HG03196 (cell line): ENCODE measurements around the gene CCDC127.
"Not testable (repeated sequence)": the region's sequence is repeated elsewhere in the genome, so short reads cannot be mapped to it uniquely, and the experiment has no call there.

Experiments used
- ATAC-seq: cut with Tn5 transposase; IDR thresholded peaks from one replicate; pipeline ENCODE4 v1.9.1; 2021; ENCODE audit not compliant: unreplicated experiment

The CCDC127 gene, protein sequence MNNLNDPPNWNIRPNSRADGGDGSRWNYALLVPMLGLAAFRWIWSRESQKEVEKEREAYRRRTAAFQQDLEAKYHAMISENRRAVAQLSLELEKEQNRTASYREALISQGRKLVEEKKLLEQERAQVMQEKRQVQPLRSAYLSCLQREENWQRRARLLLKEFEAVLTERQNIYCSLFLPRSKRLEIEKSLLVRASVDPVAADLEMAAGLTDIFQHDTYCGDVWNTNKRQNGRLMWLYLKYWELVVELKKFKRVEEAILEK

DNA sequence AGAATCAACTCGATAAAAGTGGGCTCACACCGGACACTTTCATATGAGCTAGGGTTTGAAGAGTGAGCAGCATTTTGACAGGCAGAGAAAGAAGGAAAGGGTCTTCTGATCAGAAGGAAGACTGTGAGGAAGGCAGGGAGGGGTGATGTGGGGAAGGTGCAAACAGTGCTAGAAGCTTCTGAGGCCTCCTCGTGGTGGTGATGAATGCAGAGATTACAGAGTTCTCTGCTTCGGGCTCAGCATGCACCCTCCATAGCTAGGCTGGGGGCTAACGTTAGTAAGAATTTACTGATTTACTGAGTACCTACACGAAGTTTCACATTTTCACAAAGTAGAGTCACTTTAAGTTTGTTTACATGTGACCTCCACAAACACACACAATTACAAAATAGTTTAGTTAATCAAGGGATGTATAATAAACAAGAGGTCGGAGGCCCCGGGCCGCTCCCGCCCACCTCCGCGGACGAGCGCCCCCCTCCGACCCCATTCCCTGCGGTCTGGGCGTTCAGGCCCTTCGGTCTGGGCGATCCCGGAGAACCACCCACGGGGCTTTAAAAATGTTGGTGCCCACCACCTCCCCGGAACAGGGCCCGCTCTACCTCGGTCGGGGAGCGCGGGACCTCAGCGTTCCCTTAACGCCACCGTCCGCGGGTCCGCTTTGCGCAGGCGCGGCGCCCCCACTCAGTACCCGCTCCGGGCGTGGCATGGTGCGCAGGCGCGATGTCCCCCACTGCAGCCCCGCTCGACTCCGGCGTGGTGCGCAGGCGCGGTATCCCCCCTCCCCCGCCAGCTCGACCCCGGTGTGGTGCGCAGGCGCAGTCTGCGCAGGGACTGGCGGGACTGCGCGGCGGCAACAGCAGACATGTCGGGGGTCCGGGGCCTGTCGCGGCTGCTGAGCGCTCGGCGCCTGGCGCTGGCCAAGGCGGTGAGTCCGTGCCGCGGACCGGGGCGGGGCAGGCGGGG is at the start of gene CCDC127, which contains the start of gene SDHA:
Gene CCDC127 (minus strand): TSS at position 660 of the 963 bp plus-strand sequence. CDS start 1,304 bp downstream, outside the sequence.
Gene SDHA (plus strand): TSS at position 827 of the 963 bp plus-strand sequence. CDS start 36 bp downstream, at position 863.
- ATAC-seq, result peak; percentile 75

DNA sequence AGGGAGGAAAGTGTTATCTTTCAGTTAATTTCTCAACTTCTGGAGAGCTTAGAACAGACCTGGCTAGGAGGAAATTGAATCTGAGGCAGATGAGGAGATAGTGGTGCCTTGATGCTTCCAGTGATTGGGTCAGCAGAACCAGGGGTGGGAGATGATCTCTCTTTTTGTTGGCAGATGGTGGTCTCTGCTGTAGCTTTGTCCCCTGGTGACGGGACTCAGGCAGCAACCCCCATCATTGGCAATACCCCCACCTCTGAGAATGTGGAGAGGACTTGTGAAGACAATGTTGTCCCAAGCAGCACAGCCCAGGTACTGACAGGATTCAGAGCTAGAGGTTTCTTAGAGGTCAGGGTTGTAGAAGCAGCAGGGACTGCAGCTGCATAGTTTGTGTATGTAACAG is 49.8 kb upstream of the CCDC127 start:
- ATAC-seq, result no peak

DNA sequence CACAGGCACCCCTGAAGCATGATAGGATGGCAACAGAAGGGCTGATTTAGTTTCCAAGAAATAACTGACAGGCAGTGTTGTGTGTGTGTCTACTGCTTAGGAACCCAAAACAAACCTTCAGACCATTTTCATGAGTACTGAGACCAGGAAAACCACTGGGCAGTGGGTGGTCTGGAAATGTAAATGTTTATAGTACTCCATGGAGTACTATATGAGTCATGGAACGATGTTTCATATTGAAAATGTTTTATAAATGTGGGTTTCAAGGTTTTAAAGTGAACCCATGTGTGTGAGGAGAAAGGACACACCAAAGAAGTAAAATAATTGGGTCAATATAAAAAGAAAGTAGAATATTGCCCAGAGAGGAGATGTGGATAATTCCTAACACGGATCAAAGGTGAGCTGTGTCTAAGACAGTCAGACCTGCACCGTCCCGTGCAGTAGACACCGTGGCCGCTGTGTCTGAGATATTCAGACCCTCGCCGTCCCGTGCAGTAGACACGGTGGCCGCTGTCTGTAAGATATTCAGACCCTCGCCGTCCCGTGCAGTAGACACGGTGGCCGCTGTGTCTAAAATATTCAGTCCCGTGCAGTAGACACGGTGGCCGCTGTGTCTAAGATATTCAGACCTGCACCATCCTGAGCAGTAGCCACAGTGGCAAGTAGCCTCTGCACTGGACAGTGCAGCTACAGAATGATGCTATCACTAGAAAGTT is 48.5 kb upstream of the CCDC127 start:
- ATAC-seq, result not testable (repeated sequence)

DNA sequence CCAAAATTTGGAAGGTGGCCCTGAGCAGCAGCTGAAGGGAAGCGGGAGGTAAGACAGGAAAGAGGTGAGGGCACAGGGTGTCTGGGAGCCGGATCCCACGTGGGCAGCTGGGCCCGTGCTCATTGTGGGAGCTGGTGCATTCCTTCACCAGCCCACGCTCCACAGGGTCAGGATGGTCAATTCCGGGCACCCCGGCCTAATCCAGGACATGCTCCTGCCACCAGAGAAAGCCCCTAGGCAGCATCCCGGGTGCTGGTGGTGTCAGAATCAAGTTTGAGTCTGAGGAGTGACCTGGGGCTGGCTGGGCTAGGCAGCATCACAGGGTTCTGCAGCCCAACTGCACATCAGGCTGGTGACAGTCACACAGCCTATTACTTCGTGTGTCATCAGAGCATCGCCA is 46.4 kb upstream of the CCDC127 start:
- no peak for ATAC-seq

DNA sequence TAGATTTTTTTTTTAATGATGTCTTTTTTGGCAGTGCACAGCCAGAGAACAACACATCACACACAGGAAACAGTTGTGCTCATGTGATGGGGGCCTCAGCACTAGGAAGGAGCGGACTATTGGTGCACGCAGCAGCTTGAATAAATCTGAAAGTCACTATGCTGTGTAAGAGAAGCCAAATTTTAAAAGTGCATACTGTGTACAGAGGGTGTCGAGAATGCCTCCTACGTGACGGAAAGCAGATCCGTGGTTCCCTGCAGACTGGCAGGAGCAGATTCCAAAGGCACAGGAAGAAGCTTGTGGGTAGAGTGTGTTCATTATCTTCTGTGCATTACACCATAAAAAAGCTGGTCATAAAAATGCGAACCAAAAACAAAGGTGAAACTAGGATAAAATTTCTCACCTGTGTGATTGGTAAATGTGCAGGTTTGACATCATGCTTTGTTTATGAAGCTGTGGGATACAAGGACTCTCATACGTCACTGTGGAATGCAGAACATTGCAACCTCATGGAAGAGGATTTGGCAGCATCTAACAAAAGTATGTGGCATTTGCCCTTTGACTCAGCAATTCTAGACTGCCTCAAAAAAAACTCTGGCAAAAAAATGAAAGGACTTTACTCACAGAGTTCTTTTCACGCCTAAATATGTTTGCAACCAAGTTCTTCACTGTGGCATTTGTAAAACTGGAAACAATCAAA is 45.5 kb upstream of the CCDC127 start:
- not testable (repeated sequence) for ATAC-seq

DNA sequence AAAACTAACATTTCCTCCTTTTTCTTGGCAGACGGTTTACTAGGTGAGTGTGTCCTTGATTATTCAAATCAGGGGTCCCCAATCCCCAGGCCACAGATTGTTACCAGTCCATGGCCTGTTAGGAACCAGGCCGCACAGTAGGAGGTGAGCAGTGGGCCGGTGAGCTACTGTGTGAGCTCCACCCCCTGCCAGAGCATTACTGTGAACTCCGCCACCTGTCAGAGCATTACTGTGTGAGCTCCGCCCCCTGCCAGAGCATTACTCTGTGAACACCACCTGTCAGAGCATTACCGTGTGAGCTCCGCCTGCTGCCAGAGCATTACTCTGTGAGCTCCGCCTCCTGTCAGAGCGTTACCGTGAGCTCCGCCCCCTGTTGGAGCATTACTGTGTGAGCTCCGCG is 39.2 kb upstream of the CCDC127 start:
- ATAC-seq, result no peak

DNA sequence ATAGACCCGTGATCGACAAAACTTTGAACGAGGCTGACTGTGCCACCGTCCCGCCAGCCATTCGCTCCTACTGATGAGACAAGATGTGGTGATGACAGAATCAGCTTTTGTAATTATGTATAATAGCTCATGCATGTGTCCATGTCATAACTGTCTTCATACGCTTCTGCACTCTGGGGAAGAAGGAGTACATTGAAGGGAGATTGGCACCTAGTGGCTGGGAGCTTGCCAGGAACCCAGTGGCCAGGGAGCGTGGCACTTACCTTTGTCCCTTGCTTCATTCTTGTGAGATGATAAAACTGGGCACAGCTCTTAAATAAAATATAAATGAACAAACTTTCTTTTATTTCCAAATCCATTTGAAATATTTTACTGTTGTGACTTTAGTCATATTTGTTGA is 38.4 kb upstream of the CCDC127 start:
- not testable (repeated sequence) for ATAC-seq

DNA sequence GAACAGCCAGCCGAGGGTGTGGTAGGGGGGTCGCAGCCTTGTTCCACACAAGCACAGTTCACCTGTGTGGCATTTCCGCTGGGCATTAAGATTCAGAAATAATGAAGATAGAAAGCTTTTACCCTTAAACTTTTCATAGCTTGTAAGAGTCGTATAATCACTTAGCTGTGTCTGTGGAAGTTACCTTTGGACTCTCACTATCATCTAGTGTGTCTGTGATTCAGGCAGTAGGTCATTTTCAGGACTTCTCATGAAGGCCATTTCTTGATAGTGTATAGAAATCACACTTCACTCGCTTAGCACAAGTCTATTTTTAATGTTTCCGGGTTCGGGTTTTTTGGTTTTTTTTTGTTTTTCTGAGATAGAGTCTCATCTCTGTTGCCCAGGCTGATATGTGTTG is 37.2 kb upstream of the CCDC127 start:
- not testable (repeated sequence) for ATAC-seq

DNA sequence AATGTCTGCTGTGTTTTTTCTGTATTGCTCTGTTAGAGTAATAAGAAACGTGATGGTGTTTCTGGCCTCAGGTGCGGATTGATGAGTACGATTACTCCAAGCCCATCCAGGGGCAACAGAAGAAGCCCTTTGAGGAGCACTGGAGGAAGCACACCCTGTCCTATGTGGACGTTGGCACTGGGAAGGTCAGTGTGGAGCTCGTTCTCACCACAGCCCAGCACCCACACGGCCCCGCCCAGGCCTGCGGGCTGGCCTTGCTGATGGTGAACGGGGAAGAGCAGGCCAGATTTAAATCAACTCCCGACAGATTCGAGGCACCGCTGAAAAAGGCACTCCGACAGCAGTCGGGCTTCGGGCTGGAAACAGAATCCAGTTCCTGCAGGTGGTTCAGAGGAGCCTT is 36.4 kb upstream of the CCDC127 start:
- ATAC-seq, result not testable (repeated sequence)

DNA sequence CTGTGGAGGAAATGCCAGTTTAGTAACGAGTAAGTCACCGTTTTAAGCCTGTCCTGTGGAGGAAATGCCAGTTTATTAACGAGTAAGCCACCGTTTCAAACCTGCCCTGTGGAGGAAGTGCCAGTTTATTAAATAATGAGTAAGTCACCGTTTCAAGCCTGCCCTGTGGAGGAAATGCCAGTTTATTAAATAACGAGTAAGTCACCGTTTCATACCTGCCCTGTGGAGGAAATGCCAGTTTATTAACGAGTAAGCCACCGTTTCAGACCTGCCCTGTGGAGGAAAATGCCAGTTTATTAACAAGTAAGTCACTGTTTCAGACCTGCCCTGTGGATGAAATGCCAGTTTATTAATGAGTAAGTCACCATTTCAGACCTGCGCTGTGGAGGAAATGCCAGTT is 34.6 kb upstream of the CCDC127 start:
- no peak for ATAC-seq

DNA sequence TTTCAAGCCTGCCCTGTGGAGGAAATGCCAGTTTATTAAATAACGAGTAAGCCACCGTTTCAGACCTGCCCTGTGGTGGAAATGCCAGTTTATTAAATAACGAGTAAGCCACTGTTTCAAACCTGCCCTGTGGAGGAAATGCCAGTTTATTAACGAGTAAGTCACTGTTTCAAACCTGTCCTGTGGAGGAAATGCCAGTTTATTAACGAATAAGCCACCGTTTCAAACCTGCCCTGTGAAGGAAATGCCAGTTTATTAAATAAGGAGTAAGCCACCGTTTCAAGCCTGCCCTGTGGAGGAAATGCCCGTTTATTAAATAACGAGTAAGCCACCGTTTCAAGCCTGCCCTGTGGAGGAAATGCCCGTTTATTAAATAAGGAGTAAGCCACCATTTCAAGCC is 34.0 kb upstream of the CCDC127 start:
- not testable (repeated sequence) for ATAC-seq

DNA sequence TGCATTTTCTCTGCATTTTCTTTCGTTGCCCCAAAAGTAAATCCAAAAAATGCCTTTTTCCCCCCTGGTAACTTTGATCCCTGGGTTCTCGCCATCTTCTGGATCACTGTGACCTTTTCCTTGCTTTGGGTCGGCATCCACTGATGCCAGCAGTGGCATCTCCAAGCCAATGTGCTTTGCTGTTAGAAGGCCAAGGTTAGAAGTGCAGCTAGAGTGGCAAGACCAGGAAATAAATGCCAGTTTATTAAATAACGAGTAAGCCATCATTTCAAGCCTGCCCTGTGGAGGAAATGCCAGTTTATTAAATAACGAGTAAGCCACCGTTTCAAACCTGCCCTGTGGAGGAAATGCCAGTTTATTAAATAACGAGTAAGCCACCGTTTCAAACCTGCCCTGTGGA is 33.6 kb upstream of the CCDC127 start:
- not testable (repeated sequence) for ATAC-seq

DNA sequence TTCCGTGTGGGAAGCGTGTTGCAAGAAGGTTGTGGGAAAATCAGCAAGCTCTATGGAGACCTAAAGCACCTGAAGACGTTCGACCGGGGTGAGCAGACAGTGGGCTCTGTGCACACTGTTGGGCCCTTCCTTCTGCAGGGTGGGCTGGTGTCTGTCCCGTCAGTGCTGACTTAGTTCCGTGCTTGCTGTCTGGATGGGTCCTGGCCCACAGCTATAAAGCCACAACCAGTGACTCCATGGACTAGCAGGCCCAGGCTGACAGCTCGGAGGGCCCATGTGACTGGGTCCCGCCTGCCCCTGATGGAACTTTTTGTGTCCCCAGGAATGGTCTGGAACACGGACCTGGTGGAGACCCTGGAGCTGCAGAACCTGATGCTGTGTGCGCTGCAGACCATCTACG is 33.1 kb upstream of the CCDC127 start:
- not testable (repeated sequence) for ATAC-seq

DNA sequence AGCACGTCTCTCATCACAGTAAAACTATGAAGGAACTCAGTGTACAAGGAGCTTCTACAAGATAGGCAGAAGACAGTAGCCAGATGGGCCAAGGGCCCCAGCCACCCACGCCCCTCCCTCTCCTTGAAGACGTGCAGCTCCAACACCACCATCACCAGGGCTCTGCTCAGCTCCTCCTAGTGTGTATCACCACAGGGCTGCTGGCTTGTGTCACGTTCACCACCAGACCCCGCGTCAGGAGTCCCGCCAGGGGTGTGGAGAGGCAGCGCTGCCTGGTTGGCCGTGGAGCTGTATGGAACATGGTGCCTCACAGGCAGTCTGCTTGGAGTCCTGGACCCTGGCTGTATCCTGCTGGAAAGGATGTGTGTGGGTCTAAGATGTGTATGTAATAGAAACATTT is 32.4 kb upstream of the CCDC127 start:
- not testable (repeated sequence) for ATAC-seq

DNA sequence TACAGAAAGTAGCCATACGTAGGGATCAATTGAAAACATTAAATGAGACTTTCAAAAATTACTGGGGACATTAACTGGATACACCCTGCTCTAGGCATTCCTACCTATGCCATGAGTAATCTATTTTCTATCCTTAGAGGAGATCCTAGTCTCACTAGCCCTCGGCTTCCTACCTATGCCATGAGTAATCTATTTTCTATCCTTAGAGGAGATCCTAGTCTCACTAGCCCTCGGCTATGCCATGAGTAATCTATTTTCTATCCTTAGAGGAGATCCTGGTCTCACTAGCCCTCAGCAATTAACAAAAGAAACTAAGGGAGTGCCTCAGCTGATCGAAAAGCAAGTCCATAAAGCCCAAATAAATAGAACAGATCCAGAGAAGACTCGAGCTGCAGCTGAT is 27.8 kb upstream of the CCDC127 start:
- not testable (repeated sequence) for ATAC-seq

DNA sequence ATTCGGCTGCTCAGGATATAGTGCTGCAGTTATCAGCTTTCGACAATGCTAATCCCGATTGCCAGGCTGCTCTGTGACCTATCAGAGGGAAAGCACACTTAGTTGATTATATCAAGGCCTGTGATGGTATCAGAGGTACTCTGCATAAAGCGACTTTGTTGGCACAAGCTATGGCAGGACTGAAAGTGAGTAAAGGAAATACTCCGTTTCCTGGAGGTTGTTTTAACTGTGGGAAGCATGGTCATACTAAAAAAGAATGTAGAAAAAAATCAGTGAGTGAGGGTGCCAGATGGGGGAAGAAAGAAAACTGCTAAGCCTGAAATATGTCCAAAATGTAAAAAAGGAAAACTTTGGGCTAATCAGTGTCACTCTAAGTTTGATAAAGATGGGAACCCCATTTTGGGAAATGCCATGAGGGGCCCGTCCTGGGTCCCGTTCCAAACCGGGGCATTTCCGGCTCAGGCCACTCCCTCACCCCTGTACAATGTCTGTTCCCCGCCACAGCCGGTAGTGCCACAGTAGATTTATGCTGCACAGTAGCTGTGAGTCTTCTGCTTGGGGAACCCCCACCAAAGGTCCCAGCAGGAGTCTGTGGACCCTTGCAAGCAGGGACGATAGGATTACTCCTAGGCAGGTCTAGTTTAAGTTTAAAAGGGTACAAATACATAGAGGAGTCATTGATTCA is 25.9 kb upstream of the CCDC127 start:
- not testable (repeated sequence) for ATAC-seq

DNA sequence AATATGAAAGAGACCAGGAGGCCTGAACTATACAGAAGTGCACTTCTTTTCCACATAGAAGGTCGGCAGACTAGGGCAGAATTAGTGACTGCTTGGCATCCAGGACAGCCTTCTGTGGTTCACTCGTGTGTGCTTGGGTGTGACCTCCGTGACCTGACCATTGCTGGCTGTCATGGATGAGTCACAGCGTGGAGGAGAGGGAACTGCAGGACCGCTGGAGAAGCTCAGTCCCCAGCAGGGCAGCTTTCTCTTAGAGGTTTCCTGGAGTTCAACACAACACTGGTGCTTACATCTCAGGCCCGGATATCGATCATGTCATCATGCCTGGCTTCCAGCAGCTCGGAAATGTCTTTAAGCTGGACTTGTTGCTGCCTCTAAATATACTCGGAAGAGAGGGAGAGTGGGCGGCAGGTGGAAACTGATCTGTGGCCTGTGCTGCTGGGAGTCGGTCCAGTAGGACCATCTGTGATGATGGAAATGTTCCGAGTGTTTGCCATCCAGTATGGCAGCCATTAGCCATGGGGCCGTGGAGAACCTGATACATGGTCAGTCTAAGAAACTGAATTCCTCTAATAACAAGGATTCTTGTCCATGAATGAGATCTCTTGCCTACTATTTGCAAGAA is 23.2 kb upstream of the CCDC127 start:
- not testable (repeated sequence) for ATAC-seq

DNA sequence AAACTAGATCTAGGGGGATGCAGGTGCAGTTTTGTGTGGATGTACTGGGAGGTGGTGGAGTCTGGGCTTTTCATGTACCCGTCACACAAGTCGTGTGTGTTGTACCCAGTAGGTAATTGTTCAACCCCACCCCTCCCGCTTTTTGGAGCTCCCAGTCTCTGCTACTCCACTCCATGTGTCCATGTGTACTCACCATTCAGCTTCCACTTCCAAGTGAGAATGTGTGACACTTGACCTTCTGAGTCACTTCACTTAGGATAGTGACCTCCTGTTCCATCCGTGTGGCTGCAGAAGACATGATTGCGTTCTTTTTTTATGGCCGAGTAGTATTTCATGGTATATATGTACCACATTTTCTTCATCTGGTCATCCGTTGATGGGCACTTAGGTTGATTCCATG is 22.6 kb upstream of the CCDC127 start:
- not testable (repeated sequence) for ATAC-seq

DNA sequence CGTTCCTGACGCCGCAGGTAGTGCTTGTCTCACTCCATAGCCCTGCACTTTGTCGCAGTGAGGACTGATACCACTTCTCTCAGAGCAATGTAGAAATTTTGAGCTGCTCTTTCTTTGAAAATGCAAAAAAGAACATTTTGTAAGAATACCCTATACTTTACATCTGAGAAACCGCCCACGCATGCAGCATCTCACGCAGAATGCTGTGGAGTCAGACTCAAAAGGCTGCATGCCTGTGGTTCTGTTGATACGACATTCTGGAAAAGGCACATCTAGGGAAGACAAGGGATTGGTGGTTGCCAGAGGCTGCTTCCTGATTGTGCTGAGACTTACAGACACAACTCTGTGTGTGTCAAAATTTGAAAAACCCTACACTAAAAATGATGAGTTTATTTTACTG is 20.0 kb upstream of the CCDC127 start:
- ATAC-seq, result not testable (repeated sequence)
